ENCODE measurements around the gene SLC5A11.

DNA sequence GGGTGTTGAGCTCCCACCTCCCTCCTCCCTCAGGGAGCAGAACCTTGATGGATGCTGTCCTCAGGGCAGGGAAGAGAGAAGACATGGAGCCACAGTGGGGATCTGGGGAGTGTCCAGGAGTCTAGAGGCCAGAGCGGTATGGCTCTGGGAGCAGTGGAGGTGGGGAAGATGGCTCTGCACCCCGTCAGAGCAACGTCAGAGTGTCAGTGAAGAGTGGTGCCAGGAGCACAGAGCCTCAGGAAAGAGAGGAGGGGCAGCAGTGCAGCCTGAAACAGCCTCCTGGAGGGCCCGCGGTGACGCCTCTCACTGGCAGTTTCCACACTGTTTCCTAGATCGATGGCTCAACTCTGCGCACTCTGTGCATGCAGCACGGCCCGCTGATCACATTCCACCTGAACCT is 23.2 kb upstream of the SLC5A11 start:
- TF ChIP-seq, protein P1, sequence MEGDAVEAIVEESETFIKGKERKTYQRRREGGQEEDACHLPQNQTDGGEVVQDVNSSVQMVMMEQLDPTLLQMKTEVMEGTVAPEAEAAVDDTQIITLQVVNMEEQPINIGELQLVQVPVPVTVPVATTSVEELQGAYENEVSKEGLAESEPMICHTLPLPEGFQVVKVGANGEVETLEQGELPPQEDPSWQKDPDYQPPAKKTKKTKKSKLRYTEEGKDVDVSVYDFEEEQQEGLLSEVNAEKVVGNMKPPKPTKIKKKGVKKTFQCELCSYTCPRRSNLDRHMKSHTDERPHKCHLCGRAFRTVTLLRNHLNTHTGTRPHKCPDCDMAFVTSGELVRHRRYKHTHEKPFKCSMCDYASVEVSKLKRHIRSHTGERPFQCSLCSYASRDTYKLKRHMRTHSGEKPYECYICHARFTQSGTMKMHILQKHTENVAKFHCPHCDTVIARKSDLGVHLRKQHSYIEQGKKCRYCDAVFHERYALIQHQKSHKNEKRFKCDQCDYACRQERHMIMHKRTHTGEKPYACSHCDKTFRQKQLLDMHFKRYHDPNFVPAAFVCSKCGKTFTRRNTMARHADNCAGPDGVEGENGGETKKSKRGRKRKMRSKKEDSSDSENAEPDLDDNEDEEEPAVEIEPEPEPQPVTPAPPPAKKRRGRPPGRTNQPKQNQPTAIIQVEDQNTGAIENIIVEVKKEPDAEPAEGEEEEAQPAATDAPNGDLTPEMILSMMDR (IDR thresholded peaks at IDR 0.05): no peak
- TF ChIP-seq POLR2A (IDR thresholded peaks at IDR 0.05): no peak
